NCI-H1436 treated with DMSO at 0.1 percent for 48 hours (cell line): ENCODE results near the gene FCHSD1.
"Not testable (repeated sequence)": the region's sequence is repeated elsewhere in the genome, so short reads cannot be mapped to it uniquely, and the experiment has no call there.

Experiments used
- DNase-seq: peaks from one replicate; lab custom pipeline; 2025; lab: John Stamatoyannopoulos, UW

Gene FCHSD1

DNA sequence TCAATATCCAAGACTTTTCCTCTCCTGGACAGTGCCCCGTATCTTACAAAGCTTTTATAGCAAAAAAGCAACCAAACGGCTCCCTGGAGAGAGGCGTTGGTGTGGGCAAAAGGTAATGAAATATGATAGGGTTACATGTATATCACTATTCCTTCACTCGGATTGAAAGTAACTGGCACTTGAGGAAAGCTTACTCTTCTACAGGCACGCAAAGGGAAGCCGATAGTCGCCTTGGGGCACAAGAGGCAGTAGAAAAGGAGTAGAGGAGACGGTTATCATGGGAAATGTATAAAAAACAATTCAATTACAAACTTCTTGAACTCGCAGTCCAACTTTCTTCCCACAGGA is 33.6 kb downstream of the FCHSD1 start:
- no peak for DNase-seq

- DNase-seq, result no peak
These were observed 34.1 kb downstream of the FCHSD1 start for GRCh38 chr5:141617128-141617527.

DNA sequence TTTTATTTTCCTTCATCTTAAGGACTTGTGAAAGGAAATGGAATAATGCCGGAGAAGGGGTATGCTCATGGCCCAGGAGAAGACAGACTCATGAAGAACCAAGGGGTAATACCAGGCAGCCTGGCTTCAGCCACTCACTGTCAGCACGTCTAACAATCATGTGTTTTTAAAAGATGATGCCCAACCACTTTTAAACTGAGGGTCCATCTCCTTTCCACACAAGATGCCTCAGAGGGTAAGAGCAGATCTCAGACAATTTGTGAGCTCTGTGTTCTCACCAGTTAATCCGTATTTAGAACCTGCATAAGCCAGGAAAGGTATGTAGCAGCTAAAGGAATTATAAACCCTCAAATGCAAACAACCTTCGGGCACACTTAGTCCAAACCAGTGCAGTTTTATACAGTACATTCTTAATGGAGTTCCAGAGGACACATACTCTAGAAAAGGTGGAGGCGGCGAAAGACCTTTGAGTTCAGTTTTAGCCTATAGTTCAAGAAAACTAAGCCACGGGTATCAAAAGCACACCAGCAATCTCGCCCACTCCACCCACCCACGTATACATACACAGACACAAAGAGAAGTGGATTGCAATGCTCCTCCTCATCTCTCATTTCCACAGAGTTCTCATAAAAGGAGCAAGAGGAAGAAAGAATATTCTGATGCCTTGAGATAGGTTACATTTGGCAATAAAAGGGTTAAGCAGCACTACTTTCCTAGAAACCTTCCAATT is 35.1 kb downstream of the FCHSD1 start:
- no peak for DNase-seq

- no peak for DNase-seq
These were observed 37.9 kb downstream of the FCHSD1 start for GRCh38 chr5:141613344-141613743.

- no peak for DNase-seq
These were observed 39.9 kb downstream of the FCHSD1 start for GRCh38 chr5:141611289-141611688.

DNA sequence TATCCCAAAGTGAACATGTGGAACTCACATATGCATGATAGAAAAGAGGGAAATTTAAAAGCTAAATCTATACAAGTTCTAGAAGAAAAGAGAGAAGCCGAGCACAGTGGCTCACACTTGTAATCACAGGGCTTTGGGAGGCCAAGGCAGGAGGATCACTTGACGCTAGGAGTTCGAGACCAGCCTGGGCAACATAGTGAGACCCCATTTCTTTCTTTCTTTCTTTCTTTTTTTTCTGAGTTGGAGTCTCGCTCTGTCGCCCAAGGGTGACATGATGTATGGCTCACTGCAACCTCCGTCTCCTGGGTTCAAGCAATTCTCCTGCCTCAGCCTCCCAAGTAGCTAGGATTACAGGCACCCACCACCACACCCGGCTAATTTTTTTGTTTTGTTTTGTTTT is 41.3 kb downstream of the FCHSD1 start:
- DNase-seq, result not testable (repeated sequence)

- DNase-seq, result no peak
These were observed 42.2 kb downstream of the FCHSD1 start for GRCh38 chr5:141609044-141609443.

GRCh38 chr5:141608557-141608956 is 42.7 kb downstream of the FCHSD1 start:
- DNase-seq, result no peak

DNA sequence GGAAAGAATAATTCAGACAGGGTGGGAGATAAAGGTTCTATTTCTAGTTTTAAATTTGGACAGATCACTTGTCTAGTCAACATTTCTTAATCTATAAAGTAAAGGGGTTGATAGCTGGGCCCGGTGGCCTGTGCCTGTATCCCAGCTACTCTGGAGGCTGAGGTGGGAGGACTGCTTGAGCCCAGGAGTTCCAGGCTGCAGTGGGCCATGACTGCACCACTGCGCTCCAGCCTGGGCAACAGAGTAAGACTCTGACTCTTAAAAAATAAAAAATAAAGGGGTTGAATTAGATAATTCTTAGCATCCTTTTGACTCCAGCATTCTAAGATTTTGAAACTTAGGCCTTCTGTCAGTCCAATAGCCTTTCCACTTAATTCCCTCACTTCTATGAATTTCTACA is 43.2 kb downstream of the FCHSD1 start:
- DNase-seq, result no peak

- no peak for DNase-seq
These were observed 45.5 kb downstream of the FCHSD1 start for GRCh38 chr5:141605523-141606277.

- no peak for DNase-seq
These were observed 47.1 kb downstream of the FCHSD1 start for GRCh38 chr5:141603923-141604717.

DNA sequence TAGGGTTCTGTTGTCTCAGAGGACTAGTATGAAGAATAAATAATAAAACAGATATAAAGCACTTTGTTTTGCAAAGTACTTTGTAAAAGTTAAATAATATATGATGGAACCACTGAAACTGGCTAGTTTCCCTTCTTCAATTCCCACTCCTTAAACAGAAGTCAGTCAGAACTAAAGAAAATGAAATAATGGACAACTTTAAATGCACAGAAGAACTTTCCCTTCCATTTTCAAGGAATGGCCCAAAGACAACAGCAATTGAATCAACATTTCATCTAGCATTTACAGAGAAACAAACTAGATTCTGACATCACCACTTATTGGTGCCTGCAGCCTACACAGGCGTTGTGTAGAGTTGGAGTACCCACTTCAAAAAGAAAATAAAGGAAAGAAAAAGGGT is 48.6 kb downstream of the FCHSD1 start:
- DNase-seq, result no peak

DNA sequence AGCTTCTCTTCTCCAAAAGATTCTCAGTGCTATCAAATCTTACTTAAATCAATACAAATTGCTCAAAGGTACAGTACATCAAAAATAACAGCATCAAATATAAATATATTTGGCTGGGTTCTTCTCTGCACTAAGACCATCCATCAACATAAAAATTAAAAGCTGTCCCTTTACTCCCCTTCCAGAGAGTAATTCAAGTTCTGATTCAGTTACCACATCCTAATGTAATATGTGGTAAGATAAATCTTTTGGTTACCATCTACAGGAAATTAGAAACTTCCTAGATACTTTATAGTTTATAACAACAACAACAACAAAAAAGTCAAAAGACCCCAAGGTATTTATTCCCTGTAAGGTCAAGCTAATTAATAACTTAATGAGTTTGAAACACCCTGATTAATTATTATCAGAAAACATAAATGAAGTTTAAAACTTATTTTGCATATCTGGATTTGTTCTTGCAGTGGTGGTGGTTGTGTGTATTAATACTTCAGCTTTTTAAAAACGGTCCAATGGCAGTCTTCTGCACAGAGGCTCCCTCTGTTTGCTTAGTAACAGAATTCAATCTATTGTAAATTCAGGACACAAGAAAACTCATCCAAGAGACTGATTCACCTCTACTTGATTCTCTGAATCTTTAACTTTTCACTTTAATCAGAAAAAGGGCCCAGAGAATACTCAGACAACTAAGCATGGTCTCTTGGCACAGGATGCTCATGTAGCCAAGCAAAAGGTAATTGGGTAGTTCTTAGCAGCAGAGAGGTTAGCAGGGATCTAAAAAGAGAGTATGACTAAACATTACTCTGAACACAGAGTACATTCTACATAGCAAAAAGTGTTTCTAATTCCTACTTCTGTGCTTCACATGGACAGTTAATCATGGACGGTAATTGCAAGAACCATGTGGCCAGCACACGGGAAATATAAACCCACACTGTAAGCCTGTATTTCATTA is 52.5 kb downstream of the FCHSD1 start:
- no peak for DNase-seq

DNA sequence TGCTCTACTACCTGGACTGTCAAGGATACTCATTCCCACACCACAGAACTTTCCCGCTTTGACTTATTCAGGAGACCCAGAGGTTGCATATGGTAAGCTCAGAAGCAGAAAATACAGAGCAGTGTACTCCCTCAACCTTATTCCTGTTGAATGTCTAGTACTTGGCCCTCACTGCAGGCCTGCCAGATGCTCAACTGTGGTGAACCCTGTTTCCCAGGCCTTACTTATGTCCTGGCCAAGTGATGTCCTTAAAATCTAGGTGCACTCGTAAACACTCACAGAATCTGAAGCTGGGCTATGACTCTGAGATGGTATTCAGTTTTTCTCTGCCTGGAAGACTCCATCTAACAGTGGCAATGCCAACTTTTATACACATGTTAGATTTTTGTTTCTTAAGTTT is 53.4 kb downstream of the FCHSD1 start:
- DNase-seq, result no peak

DNA sequence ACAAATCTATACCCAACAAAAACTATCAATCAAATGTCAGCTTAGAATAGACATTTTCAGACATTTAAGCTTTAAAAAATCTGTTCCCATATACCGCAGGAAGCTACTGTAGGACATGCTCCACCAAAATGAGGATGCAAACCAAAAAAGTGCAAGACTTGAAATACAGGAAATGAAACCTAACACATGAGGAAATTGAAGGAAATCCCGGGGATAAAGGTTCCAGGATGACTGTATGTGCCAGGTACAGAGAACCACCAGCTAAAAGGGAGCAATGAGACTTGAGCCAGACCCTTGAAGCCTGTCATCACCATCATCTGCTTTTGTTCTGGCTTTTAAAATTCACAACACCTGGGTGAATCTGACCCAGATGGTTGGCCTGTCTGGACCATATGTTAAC is 53.8 kb downstream of the FCHSD1 start:
- no peak for DNase-seq

- no peak for DNase-seq
These were observed 54.4 kb downstream of the FCHSD1 start for GRCh38 chr5:141596867-141597266.

GRCh38 chr5:141590127-141590526 is 61.1 kb downstream of the FCHSD1 start:
- no peak for DNase-seq
